ENCODE results near the gene EXTL2. TPM values are rescaled to one million over a fixed set of nuclear protein-coding genes. Genes with fewer than 3 reads are reported as not detected.

Gene EXTL2
- total RNA-seq, 1 donor from 2014 or later: 8.4 TPM

DNA sequence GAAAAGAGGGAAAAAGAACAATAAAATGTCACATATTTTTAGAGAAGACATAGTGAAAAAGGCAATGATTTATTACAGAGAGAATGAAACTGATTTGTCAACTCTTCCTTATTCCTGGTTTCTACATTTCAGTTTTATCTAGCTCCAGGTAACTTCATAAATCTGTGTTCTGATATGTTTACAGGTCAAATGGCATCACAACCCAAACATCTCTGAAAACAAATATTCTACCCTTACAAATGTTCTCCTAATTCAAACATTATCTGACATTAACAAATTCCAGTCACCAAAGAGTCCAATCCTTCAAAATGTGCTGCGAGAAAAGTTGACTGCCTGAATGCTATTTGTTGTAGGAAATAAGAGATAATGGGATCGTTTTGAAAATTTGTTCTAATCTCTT, 20.2 kb downstream of the EXTL2 start:
- Histone ChIP-seq H3K27ac (no peak overlapping the region), H3K9me3 (no peaks in the 10 kb centered on the region), H3K36me3 (peaks cover 0 to 10% of the 10 kb centered on the region in 2 donors), H3K27me3 (no peaks in the 10 kb centered on the region), H3K4me1 (no peaks in the 10 kb centered on the region), H3K4me3 (no peak overlapping the region)
- TF ChIP-seq, protein P1, sequence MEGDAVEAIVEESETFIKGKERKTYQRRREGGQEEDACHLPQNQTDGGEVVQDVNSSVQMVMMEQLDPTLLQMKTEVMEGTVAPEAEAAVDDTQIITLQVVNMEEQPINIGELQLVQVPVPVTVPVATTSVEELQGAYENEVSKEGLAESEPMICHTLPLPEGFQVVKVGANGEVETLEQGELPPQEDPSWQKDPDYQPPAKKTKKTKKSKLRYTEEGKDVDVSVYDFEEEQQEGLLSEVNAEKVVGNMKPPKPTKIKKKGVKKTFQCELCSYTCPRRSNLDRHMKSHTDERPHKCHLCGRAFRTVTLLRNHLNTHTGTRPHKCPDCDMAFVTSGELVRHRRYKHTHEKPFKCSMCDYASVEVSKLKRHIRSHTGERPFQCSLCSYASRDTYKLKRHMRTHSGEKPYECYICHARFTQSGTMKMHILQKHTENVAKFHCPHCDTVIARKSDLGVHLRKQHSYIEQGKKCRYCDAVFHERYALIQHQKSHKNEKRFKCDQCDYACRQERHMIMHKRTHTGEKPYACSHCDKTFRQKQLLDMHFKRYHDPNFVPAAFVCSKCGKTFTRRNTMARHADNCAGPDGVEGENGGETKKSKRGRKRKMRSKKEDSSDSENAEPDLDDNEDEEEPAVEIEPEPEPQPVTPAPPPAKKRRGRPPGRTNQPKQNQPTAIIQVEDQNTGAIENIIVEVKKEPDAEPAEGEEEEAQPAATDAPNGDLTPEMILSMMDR (IDR thresholded peaks at IDR 0.05): no peak
- no peak for DNase-seq (ENCODE audit: low spot score in 2 of 2)
- intact Hi-C loops (cut with DNase I): no loop called here

DNA sequence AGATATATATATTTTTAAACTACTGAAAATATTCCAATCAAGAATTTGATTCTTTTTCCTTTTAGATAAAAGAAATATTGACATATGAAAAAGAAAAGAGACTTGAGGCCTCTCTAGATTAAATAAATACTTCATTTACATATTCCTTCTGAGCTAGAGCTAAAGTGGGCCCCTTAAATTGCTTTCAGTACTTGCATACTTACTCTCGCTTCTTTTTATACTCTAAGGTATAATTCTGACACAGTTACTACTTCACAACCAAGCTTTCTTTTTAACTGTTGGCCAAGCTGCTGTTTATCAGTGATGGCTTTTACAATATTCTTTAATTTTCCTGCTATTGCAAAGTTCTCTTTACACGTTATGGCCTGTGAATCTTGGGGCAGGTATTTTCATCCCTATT, 24.6 kb downstream of the EXTL2 start:
- Histone ChIP-seq H3K27me3 (no peaks in the 10 kb centered on the region), H3K36me3 (peaks cover 0 to 5% of the 10 kb centered on the region in 2 donors), H3K9me3 (no peaks in the 10 kb centered on the region), H3K4me1 (no peaks in the 10 kb centered on the region), H3K27ac (no peak overlapping the region), H3K4me3 (no peak overlapping the region)
- no peak for DNase-seq (ENCODE audit: low spot score in 2 of 2)
- TF ChIP-seq, protein P1 (IDR thresholded peaks at IDR 0.05): no peak
- intact Hi-C loops (cut with DNase I): loop anchor here (2.0 to 10.0 kb wide), 3 partner anchors 155 to 1063 kb away; partner anchors contain the start of gene VCAM1

DNA sequence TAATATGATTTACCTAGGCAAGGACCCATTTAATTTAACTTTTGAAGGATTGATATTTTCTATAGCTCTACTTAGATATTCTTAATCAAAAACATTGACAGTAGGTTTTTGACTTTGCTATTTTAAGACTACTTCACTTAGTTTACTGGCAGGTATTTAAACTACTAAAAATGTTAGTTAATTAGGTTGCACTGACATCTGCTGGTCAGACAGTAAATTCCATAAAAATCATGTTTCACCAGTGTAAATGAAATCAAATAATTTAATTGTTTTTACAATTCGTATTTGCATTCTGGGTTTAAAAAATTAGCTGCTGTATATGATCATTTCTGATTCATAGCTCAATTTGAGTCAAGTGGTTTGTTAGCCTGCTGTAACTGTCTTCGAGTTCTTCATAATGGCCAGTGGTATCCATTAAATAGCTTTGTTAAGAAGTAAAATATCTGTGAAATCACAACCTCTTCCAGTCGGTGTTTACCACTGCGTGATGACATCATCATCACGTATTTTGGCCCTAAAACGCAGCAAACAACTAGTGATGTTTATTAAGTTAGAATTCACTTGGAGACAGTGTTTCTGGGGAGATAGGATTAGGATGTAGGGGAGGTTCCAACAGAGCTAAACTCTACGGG, 26.2 kb downstream of the EXTL2 start:
- no peak overlapping the region for H3K4me3 ChIP-seq
- no peak overlapping the region for H3K27ac ChIP-seq
- no peaks in the 10 kb centered on the region for H3K9me3 ChIP-seq
- H3K36me3 ChIP-seq: no peaks in the 10 kb centered on the region
- intact Hi-C loops (cut with DNase I): loop anchor here (2.0 to 10.0 kb wide), 3 partner anchors 154 to 1061 kb away; partner anchors contain the start of gene VCAM1
- TF ChIP-seq, protein P1 (IDR thresholded peaks at IDR 0.05): peak; percentile 60 to 77 (median 75)
- DNase-seq (ENCODE audit: low spot score in 2 of 2): no peak
- H3K4me1 ChIP-seq: no peaks in the 10 kb centered on the region
- H3K27me3 ChIP-seq: no peaks in the 10 kb centered on the region

DNA sequence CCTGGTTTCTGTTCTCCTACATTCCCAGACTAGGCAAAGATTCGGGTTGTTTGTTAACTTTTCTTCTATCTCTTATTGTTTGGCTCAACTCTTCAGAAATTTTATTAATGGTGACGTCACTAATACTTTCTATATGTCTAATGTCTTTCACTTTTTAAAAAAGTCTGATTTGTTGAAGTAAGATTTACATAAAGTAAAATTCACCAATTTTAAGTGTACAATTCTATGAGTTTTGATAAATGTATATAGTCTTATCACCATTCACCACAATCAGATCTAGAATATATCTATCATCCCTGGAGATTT, 27.8 kb downstream of the EXTL2 start:
- no peak for DNase-seq (ENCODE audit: low spot score in 2 of 2)
- no peak overlapping the region for H3K4me3 ChIP-seq
- H3K27me3 ChIP-seq: no peaks in the 10 kb centered on the region
- H3K27ac ChIP-seq: no peak overlapping the region
- intact Hi-C loops (cut with DNase I): loop anchor here (1.0 to 10.0 kb wide), 3 partner anchors 152 to 1060 kb away; partner anchors contain the start of gene VCAM1
- H3K4me1 ChIP-seq: no peaks in the 10 kb centered on the region
- TF ChIP-seq, protein P1 (IDR thresholded peaks at IDR 0.05): no peak
- H3K36me3 ChIP-seq: no peaks in the 10 kb centered on the region
- H3K9me3 ChIP-seq: no peaks in the 10 kb centered on the region

DNA sequence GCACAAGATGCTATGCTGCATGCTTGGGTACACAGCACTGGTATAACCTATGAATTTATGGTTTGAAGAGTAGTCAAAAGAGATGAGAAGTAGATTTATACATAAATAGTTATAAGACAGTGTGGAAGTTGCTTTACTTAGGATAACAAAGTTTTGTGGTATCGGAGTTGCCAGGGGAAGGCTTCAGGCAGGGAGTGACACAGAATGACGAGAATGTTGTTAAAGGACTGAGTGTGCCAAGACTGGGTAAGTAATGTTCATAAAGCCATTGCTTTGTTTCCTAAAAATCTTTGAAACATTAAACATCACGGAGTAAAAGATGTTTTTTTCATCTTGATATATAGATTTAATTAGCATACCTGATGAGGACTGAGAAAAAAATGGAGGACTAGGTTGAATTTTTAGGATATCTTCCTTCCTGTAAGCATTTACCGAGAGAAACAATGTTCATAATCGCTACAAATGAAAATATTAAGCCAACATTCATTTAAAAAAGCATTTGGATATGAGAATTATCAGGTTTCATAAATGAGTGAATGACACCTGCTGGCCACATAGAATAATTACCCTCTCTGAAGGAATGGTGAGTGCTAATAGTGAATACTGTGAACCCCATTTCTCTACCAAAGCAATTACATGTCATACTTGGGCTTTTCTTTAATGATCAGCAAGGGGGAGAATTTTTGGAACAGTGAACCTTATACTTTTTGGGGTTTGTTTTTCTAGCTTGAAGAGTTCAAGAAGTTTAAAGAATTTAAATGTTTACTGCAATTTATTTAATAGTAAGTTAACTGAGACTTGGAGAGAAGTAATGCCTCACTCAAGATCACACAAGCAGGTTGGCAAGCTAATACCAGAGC, 28.4 kb downstream of the EXTL2 start:
- no peak overlapping the region for H3K27ac ChIP-seq
- intact Hi-C loops (cut with DNase I): loop anchor here (1.0 to 10.0 kb wide), 3 partner anchors 151 to 1059 kb away; partner anchors contain the start of gene VCAM1
- no peak for DNase-seq (ENCODE audit: low spot score in 2 of 2)
- H3K4me3 ChIP-seq: peak overlapping the region in 1 of 2 donors; percentile 41
- TF ChIP-seq, protein P1 (IDR thresholded peaks at IDR 0.05): peak; percentile 50 to 68 (median 63)
- H3K9me3 ChIP-seq: no peaks in the 10 kb centered on the region
- no peaks in the 10 kb centered on the region for H3K36me3 ChIP-seq
- no peaks in the 10 kb centered on the region for H3K27me3 ChIP-seq
- H3K4me1 ChIP-seq: no peaks in the 10 kb centered on the region

Measured in ascending aorta (tissue), 2 donors.